Testis (tissue), 2 donors: ENCODE data around the gene KRTAP10-8.

Experiments
- CTCF ChIP-seq, 3 experiments: fragments of 450-650 bp in 2 of 3; fragments of 200-600 bp in 1 of 3; sonication (generic) in 1 of 3; IDR thresholded peaks; one replicate each; pipeline ENCODE4 v1.5.1; 2016 to 2019; ENCODE audit warnings: antibody characterized with exemption in 3 of 3, mild to moderate bottlenecking in 2 of 3, moderate library complexity in 1 of 3
- POLR2A ChIP-seq: fragments of 450-650 bp; IDR thresholded peaks from one replicate; pipeline ENCODE4 v1.6.1; 2017; ENCODE audit warnings: antibody characterized with exemption, mild to moderate bottlenecking, moderate library complexity

- TF ChIP-seq CTCF (IDR thresholded peaks at IDR 0.05) (no peak), POLR2A (no peak)
These were observed 37.7 kb downstream of the KRTAP10-8 start for GRCh38 chr21:44649521-44650100.
